Keratinocyte (primary cell): Measurements from ENCODE around the gene MYPOP.

ENCODE experiments used
- EZH2 ChIP-seq: IDR thresholded peaks from one replicate; pipeline ENCODE4 v1.6.1; 2012; ENCODE audit warnings: inconsistent platforms, mild to moderate bottlenecking, low read length, moderate library complexity
- TF ChIP-seq, protein P1 (sequence below), 3 experiments: IDR thresholded peaks in 1 of 3; conservative IDR thresholded peaks in 1 of 3; optimal IDR thresholded peaks in 1 of 3; 2 replicates in 2 of 3; 3 replicates in 1 of 3; pipeline versions ENCODE3 to v1.5.1; 2011; ENCODE audit warnings: low read length in 3 of 3, mild to moderate bottlenecking in 3 of 3, moderate library complexity in 2 of 3, control low read depth in 1 of 3, inconsistent platforms in 1 of 3; ENCODE audit not compliant: insufficient read depth in 2 of 3; ENCODE audit errors: extremely low read depth in 1 of 3

DNA sequence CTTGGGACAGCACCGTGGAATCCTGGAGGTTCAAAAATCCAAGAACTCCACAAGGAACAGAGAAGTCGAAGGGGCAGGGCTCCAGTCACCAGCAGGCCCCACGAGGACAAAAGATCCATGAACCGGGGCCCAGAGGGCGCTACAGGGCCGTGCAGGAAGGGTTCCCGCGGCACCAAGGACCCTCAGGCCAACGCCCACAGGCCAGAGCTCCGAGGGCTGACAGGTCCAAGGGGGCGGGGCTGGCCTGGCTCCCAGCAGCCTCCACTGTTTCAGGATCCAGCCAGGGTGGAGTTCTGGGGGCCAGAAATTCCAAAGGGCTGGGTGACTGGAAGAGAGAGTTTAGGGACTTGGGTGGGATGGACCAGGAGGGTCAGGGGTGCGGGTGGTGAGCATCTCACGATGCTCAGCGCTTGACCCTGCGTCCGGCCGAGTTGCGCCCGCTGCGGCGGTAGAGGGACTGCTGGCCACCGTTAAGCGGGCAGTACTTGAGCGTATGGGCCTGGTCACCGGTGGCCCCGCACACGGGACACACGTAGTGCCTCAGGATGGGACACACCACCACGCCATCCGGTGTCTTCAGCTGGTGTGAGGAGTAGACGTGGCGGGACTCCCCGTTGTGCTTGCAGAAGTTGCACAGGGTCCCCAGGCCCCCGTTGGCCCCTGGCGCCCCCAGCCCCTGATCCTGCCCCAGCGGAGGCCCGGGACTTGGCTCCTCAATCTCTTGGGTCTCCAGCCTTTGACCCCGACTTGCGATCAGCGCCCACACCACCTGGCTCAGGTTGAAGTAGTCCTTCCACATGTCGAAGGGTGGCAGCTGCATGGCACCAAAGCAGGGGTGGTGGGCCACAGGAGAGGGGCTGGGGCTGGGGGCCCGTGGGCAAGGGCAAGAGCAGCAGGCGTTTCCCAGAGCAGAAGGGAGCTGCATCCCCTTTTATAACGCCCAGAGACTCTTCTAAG lies 11.7 kb upstream of the MYPOP start, which contains the start of gene NANOS2:
- TF ChIP-seq, protein P1, sequence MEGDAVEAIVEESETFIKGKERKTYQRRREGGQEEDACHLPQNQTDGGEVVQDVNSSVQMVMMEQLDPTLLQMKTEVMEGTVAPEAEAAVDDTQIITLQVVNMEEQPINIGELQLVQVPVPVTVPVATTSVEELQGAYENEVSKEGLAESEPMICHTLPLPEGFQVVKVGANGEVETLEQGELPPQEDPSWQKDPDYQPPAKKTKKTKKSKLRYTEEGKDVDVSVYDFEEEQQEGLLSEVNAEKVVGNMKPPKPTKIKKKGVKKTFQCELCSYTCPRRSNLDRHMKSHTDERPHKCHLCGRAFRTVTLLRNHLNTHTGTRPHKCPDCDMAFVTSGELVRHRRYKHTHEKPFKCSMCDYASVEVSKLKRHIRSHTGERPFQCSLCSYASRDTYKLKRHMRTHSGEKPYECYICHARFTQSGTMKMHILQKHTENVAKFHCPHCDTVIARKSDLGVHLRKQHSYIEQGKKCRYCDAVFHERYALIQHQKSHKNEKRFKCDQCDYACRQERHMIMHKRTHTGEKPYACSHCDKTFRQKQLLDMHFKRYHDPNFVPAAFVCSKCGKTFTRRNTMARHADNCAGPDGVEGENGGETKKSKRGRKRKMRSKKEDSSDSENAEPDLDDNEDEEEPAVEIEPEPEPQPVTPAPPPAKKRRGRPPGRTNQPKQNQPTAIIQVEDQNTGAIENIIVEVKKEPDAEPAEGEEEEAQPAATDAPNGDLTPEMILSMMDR (optimal IDR thresholded peaks at IDR 0.05 in 1 of 3, IDR thresholded peaks at IDR 0.05 in 1 of 3, conservative IDR thresholded peaks at IDR 0.05 in 1 of 3; ENCODE audit: extremely low read depth in 1 of 3, insufficient read depth in 2 of 3, low read length in 3 of 3), result peak in 1 of 3 experiments; percentile 20
- TF ChIP-seq EZH2, result no peak
